ENCODE measurements around the gene LRP1B.
A peak's percentile ranks its signal among the peaks of the same experiment; 100 is the strongest.

The LRP1B gene

GRCh38 chr2:141423124-141423523, 707.7 kb downstream of the LRP1B start:
- DNase-seq (ENCODE audit: low read depth) = no peak

DNA sequence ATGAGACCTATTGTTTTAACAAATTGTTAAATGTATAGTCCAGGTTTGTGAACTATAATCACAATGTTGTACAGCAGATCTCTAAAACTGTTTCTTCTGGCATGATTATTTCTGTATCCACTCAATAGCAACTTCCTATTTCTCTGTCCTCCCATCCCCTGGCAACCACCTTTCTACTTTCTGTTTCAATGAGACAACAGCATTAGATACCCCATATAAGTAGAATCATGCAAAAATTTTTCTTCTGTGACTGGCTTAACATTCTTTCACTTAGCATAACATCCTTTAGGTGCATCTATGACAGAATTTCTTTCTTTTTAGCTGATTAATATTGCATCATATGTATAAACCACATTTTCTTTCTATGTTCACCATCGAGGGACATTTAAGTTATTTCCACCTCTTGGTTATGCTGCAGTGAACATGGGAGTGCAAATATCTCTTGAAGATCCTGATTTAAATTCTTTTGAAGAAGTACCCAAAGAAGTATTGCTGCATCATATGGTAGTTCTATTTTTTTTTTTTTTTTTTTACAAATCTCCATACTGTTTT, 713.5 kb downstream of the LRP1B start:
- peak; percentile 10 for DNase-seq (ENCODE audit: low read depth)

DNA sequence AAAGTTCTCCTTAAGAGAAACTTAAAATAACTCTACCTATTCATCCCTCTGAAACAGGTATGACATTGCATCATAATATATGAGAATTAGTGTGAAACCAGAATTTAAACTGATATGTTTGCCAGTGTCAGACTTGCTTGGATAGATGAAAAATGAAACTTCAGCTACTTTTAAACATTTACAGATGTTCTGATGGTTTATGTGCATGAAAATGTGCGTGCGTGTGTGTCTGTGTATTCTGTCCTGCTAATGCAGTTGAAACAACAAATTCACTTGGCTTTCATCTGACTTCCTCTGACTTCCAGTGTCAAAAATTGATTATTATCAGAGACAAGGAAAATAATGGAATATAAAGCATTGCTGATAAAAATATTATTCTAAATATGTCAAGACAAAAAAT, 719.4 kb downstream of the LRP1B start:
- no peak for DNase-seq (ENCODE audit: low read depth)

- DNase-seq (ENCODE audit: low read depth) = no peak
These were observed 731.5 kb downstream of the LRP1B start for GRCh38 chr2:141399270-141399669.

GRCh38 chr2:141393214-141393545, 737.6 kb downstream of the LRP1B start:
- DNase-seq (ENCODE audit: low read depth) = peak; percentile 76

DNA sequence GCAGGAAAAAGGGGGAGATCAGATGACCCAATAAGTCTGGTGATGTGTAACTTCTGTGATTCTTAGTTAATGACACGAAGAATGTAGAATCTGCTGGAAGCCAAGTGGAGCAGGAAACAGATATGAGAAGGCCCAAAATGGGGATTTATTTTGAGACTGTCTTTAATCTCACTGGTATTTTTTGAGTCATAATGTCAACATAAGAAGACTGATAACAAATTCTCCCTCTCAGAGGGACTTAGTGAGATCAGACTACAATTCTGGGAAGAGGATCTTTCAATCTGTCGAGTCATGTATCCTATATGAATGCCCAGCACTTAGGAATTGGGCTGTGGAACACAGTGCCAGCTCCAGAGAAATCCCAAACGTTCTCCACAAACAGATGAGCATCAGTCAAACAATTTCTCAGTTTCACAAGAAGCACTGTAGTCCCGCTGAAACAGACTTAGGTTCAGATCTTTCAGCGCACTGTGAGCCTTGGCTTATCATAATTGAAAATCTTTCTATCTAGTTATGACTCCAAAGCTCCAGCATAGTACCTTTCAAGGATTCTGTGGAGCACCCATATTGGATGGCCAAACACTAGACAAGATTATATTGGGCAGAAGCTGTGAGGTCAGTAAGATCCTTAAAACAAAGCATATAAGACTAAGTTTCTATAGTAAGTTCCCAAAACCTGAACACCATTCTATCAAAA, 738.2 kb downstream of the LRP1B start:
- DNase-seq (ENCODE audit: low read depth) = peak; percentile 92

DNA sequence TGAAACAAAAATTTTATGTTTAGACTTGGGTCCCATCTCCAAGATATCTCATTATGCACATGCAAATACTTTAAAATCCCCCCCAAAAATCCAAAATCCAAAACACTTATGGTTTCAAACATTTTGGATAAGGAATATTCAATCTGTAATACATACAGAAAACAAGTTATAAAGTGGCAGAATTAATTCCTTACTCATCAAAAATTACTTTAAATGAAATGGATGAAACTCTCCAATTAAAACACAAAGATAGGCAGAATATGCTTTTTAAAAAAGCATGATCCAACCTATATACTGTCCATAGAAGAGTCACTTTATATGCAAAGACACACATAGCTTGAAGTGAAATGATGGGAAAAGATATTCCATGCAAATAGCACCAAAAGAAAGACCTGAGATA, 744.6 kb downstream of the LRP1B start:
- DNase-seq (ENCODE audit: low read depth) = no peak

- DNase-seq (ENCODE audit: low read depth) = peak; percentile 37
These were observed 746.1 kb downstream of the LRP1B start for GRCh38 chr2:141384676-141385075.

DNA sequence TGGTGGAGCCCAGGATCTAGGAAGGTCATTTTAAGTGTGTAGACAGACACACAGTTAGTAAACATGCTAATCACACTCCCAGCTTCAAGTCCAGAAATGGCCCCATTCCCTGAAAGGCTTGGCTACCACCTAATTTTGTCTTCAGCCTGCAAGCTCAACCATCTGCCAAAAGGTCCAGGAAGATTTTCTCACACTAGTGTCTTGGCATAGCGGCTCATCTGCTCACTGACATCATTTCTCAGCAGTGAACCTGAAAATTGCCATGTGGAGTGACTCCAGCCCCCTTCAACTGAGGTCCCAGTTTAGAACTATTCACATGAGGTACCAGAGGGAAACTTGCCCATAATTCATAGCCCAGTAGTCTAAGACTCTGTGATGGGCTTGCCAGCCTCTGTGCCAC, 748.9 kb downstream of the LRP1B start:
- DNase-seq (ENCODE audit: low read depth) = no peak

DNA sequence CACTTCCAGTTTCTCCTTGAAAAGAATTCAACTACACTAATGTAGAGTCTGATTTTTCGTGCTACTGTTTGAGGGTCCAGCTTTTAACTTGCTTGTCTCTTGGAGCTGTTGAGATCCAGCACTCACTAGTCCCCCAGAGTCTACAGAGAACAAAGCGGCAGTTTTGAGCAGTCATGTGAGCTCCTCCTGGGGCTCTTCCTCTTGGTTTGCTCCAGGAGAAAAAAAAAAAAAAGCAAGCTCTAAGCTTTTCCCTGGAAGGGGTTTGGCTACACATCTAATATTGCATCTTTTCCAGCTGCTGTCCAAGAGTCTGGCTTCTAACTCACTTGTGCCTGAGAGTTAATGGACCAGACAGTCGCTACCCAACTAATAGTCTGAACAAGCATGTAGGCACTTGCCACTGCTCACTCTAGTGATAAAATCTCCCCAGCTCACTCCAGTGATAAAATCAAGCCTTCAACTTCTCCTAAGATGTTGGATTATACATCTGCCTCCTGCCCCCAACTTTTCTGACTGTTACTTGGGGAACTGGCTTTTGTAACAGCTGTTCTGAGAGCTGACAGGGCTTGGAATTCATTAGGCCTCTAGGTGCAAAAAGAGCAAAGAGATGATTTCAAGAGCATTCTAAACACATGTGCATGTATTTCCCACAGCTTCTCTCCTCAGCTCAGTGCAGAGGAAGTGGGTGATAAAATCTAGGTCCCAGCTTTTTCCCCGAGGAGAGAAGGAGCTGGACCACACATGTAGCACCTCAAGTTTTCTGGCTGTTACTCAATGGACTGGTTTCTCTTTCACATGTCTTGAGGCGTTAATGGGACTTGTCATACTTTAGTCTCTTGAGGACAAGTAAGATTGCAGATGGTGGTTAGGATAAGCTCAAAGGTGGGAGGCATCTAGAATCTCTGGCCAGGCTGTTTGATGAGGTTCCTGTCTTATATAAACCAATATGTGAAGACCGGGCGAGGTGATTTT, 750.5 kb downstream of the LRP1B start:
- peak; percentile 15 for DNase-seq (ENCODE audit: low read depth)

DNA sequence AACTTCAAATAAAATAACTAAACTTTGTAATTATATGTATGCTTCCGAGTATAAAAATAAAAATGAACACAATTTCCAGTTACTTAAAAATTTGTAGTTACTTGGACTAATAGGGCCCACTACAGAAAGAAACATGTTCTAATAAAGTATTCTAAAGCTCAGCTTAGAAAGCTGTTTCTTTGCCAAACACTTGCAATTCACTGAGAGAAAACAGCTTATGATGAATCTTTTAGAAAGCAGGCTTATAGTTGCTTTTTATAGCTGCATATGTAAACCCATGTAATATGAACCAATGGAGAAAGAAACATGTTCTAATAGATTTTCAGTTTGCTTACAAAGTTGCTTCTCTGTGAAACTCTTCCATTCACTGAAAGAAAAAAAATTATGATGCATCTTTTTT, 766.0 kb downstream of the LRP1B start:
- DNase-seq (ENCODE audit: low read depth) = no peak

- no peak for DNase-seq (ENCODE audit: low read depth)
These were observed 768.5 kb downstream of the LRP1B start for GRCh38 chr2:141362311-141362710.

DNA sequence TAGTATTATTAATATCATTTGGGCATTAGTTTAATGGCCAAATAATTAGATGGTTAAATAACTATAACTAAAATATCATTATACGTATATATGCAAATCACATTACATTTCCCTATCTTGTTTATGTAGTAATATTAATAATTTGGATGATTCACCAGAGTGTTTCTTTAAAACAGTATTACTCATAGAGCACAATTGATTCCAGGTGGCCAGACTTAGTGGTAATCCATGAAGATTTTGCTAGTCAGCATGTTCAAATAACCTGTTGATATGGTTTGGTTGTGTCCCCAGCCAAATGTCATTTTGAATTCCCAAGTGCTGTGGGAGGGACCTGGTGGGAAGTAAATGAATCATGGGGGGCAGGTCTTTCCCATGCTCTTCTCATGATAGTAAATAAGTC, 782.3 kb downstream of the LRP1B start:
- peak; percentile 20 for DNase-seq (ENCODE audit: low read depth)

DNA sequence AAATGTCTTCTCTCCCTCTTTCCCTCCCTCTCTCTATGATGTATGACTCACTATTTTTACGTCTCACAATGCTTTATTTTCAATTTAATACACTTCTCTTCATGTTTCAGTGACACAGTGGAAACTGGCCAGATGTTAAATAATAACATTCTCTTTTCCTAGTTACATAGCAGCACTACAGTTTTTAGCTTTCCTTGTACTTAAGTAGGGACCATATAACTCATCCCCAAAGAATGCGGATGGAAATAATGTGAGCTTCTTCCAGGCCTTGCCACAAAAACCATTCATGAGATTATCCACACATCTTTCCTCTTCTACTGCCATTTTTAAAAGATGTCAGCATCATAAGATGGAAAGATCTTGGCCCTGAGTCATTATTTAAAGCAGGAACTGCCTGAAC, 789.4 kb downstream of the LRP1B start:
- peak; percentile 97 for DNase-seq (ENCODE audit: low read depth)

DNA sequence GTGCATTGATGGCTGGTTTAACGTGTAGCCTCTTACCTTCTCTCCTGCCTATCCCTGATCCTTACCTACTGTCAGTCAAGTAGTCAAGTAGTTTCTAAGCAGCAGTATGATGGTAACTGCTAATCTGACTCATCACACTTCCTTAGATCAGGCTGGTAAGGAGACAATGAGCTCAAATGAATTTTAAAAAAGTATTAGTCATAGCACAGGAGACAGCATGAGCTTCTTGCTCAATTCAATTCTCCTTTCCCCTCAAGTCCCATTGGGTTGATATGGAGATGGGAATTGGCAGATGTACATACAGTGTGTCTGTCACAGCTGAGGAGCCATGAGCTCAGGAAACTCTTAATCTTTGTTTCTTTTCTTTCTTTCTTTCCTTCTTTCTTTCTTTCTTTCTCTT, 799.7 kb downstream of the LRP1B start:
- DNase-seq (ENCODE audit: low read depth) = peak; percentile 86

DNA sequence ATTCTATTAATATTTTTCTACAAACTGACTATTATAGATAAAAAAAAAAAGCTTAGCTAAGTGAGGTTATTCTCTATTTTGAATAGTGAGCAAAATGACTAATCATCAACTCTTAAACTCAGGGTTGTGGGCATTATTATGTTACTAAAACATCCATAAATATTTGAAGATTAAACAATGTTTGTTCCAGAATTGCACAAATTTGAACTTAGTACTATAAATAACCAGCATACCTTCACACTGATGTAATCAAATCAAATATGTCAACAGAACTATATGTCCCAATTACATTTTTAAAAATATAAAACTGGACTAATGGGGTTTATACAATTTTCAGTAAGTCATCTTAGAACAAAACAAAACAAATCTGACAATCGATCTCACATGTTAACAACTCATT, 800.9 kb downstream of the LRP1B start:
- peak; percentile 60 for DNase-seq (ENCODE audit: low read depth)

DNA sequence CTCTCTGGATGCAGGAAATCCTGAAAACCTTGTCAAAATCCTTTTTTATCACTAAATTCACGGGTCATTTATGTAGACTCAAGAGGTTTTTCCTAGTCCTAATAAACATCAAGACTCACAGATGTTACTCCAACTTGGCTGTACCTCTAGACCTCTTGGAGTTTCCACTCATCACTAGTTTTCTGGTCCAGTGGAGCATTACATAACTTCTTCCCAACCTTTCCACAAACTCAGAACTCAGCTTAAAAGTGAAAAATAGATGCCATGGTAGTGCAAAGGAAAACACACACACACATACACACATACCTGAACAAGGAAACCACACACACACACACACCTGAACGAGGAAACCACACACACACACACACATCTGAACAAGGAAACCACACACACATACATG, 807.2 kb downstream of the LRP1B start:
- no peak for DNase-seq (ENCODE audit: low read depth)

GRCh38 chr2:141317986-141318385, 812.8 kb downstream of the LRP1B start:
- no peak for DNase-seq (ENCODE audit: low read depth)

DNA sequence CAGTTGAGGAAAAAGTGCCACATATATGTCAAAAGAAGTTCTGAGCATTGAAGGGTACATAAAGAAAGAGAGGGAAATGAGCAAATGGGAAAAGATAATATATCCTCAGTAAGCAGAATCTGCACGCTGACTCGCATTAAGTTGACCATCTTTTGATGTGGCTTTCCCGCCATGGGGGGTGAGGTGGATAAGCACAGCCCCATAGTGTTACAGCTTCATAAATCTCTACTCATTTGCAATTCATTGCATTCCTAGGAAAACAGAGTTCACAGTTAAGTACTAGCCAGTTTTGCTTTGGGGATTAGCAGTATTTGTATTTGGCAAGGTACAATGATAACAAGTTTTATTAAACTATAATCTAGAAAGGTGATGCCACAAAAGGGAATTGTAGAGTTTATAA, 814.2 kb downstream of the LRP1B start:
- DNase-seq (ENCODE audit: low read depth) = no peak

- no peak for DNase-seq (ENCODE audit: low read depth)
These were observed 814.7 kb downstream of the LRP1B start for GRCh38 chr2:141316103-141316502.

DNA sequence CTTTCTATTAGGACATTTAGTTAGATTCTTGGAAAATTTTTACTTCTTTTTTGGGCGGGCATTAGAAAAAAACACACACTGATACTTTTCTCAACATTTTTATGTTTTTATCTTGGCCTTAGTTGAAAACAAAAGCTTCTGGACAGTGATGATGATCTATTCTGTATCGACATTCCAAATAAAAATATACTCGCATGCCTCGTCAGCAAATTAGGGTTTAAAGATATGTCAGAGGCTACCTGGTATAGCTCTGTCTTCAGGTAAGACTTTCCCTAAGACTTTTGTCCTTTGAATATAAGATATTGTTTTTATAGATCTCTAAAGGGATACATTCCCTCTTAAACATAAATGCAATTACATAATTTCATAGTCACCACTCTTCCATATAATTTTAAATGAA, 816.8 kb downstream of the LRP1B start:
- DNase-seq (ENCODE audit: low read depth) = no peak

DNA sequence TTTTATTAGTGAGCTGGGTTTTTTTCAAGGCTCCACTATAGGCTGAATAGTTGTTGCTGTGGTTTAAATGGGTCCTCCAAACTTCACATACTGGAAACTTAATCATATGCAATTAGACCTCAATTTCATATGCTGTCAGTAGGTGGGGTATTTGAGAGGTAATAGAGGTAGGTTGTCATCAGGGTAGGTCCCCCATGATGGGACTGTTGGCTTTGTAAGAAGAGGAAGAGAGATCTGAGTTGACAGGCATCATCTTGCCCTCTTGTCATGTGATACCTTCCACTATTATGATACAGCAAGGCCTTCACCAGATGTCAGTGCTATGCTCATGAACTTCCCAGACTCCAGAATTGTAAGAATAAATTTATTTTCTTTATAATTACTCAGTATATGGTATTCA, 819.4 kb downstream of the LRP1B start:
- DNase-seq (ENCODE audit: low read depth) = no peak

DNA sequence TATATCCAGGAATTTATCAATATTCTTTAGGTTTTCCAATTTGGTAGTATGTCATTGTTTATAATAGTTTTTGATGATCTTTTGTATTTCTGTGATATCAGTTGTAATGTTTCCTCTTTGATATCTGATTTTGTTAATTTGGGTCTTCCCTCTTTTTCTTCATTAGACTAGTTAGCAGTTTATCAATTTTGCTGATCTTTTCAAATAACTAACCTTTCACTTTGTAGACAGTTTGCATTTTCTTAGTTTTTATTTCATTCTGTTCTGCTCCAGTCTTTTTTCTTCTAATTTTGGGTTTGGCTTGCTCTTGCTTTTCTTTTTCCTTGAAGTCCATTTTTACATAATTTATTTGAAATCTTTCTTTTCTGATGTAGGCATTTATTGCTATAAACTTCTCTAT, 824.4 kb downstream of the LRP1B start:
- no peak for DNase-seq (ENCODE audit: low read depth)

Data from EH (cell line).